PFSK-1 (cell line): ENCODE results near the gene ERGIC1.

ENCODE experiments used
- FOXP2 ChIP-seq: optimal IDR thresholded peaks from 2 replicates; pipeline ENCODE3; 2011; ENCODE audit warnings: borderline replicate concordance, control low read depth, inconsistent platforms; ENCODE audit not compliant: insufficient read depth; ENCODE audit errors: extremely low read length, extremely low read depth
- POLR2AphosphoS5 ChIP-seq: IDR thresholded peaks from 2 replicates; pipeline ENCODE4 v1.6.1; 2012; ENCODE audit warnings: low read depth, mild to moderate bottlenecking, control low read depth, low read length, moderate library complexity
- REST ChIP-seq, 2 experiments: IDR thresholded peaks; 2 replicates each; pipeline versions ENCODE4 v1.6.1 to v1.8.0; 2011 to 2012; ENCODE audit warnings: low read depth in 2 of 2, low read length in 2 of 2, control low read depth in 1 of 2, inconsistent platforms in 1 of 2, mild to moderate bottlenecking in 1 of 2, moderate library complexity in 1 of 2; ENCODE audit not compliant: insufficient read depth in 1 of 2
- SIN3A ChIP-seq: IDR thresholded peaks from 2 replicates; pipeline ENCODE4 v1.6.1; 2012; ENCODE audit warnings: mild to moderate bottlenecking, low read length, moderate library complexity, borderline replicate concordance; ENCODE audit not compliant: insufficient read depth
- TAF1 ChIP-seq: IDR thresholded peaks from 2 replicates; pipeline ENCODE4 v1.6.1; 2012; ENCODE audit warnings: low read length, control low read depth, borderline replicate concordance; ENCODE audit not compliant: insufficient read depth

The ERGIC1 gene

DNA sequence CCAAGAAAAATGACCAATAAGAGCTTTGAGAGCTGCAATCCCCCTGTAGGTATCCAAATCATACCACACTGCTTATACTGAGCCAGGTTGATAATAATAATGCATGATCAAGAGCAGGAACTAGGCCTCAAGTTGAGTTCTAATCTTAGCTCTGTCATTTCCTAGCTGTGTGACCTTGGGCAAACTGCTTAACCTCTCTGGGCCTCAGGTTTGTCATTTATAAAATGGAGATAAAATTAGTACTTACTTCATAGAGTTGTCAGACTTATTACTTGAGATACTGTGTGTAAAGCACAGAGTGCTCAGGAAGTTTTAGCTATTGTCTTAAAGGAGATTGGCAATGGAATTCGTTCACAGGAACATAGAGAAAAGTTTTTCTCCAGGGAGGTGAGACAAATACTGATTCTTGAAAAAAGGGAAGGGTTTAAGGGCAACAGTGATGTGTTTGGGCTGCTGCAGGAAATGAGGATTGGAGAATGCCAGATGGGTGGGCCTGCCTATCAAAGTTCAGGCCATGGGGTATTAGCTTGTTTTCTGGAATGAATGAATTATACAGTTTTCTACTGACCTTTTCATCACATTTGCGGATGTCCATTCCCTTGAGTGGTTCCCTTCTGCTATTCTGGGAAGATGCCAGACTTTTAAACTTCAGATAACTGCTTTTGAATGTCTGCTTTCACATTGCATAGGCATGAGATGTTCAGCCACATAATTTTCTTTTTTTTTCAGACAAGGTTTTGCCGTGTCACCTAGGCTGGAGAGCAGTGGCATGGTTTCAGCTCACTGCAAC is 139.3 kb downstream of the ERGIC1 start:
- no peak for TF ChIP-seq SIN3A
- TF ChIP-seq TAF1, result no peak
- no peak for TF ChIP-seq FOXP2
- no peak for TF ChIP-seq REST (IDR thresholded peaks at IDR 0.05; ENCODE audit: insufficient read depth in 1 of 2, low read depth in 2 of 2, low read length in 2 of 2)

DNA sequence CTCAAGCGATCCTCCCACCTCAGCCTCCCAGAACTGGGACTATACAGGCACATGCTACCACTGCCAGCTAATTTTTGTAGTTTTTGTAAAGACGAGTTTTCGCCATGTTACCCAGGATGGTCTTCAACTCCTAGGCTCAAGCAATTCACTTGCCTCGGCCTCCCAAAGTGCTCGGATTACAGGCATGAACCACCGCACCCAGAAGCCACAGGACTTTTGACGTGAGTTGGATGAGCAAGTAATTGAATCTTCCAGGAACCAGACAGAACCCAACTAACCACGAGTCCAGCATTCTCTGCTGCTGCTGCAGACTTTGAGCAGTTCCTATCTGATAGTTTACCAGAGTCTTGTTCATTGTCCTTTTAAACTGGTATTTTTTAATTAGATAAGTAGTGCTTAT is 139.9 kb downstream of the ERGIC1 start:
- TF ChIP-seq POLR2AphosphoS5 (no peak), TAF1 (no peak), FOXP2 (no peak), SIN3A (no peak), REST (IDR thresholded peaks at IDR 0.05; ENCODE audit: insufficient read depth in 1 of 2, low read depth in 2 of 2, low read length in 2 of 2) (no peak)

DNA sequence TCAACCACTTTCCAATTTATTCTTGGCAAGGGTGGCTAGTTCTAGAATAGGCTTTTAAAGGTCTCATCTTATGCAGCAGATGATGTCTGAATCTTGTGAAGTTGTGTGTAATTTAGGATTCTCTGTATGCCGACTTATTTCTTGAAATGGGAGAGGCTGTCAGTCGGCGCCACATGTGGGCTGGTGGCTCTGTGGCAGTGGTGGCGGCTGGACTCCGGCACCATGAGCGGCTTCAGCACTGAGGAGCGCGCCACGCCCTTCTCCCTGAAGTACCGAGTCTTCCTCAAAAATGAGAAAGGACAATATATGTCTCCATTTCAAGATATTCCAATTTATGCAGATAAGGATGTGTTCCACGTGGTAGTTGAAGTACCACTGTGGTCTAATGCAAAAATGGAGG is 141.2 kb downstream of the ERGIC1 start:
- TF ChIP-seq REST (IDR thresholded peaks at IDR 0.05; ENCODE audit: insufficient read depth in 1 of 2, low read depth in 2 of 2, low read length in 2 of 2) (no peak), SIN3A (no peak), TAF1 (no peak), POLR2AphosphoS5 (no peak), FOXP2 (no peak)

GRCh38 chr5:172979778-172980177 is 145.7 kb downstream of the ERGIC1 start:
- no peak for TF ChIP-seq REST (IDR thresholded peaks at IDR 0.05; ENCODE audit: insufficient read depth in 1 of 2, low read depth in 2 of 2, low read length in 2 of 2)
- no peak for TF ChIP-seq SIN3A
- TF ChIP-seq POLR2AphosphoS5, result no peak
- TF ChIP-seq TAF1, result no peak
- no peak for TF ChIP-seq FOXP2
